Endothelial cell of umbilical vein (primary cell): ENCODE results near the gene SORL1.

Experiments
- EZH2 ChIP-seq: IDR thresholded peaks from 2 replicates; pipeline ENCODE4 v1.6.1; 2012; ENCODE audit warnings: borderline replicate concordance, low read depth, mild to moderate bottlenecking, moderate library complexity, low read length, inconsistent platforms; ENCODE audit not compliant: severe bottlenecking
- POLR2A ChIP-seq: IDR thresholded peaks from 2 replicates; pipeline ENCODE4 v1.6.1; 2012; ENCODE audit warnings: low read depth, mild to moderate bottlenecking, control low read depth, low read length
- POLR2AphosphoS5 ChIP-seq: IDR thresholded peaks from 2 replicates; pipeline ENCODE4 v1.6.1; 2012; ENCODE audit warnings: low read depth, mild to moderate bottlenecking, control low read depth, low read length, moderate library complexity; ENCODE audit not compliant: insufficient read depth
- TF ChIP-seq, protein P1 (sequence below), 2 donors: IDR thresholded peaks; 1 replicate in 1 of 2; 2 replicates in 1 of 2; pipeline ENCODE4 v1.5.1; 2011; ENCODE audit warnings: low read length in 2 of 2, mild to moderate bottlenecking in 2 of 2, moderate library complexity in 2 of 2, control low read depth in 1 of 2, inconsistent platforms in 1 of 2, low read depth in 1 of 2; ENCODE audit not compliant: insufficient read depth in 1 of 2; ENCODE audit errors: extremely low read depth in 1 of 2

DNA sequence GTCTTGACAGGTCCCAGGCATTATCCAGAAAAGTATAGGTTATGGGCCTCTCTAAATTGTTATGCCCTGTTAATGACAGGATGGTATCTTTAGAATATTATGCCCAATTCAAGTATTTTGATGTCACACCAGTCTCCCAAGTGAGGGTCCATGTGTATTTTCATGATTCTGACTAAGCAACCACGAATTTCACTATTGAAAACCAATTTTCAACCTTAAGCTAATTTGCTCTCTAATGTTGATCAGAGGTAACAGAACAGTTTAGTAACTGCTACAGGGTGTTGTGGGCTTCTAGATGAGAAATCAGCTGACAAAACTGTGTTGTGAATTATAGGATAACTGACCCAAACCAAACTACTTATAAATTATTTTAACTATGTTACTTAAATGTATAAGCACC is 48.6 kb downstream of the SORL1 start:
- TF ChIP-seq EZH2 (no peak), POLR2AphosphoS5 (no peak), POLR2A (no peak)
- TF ChIP-seq, protein P1, sequence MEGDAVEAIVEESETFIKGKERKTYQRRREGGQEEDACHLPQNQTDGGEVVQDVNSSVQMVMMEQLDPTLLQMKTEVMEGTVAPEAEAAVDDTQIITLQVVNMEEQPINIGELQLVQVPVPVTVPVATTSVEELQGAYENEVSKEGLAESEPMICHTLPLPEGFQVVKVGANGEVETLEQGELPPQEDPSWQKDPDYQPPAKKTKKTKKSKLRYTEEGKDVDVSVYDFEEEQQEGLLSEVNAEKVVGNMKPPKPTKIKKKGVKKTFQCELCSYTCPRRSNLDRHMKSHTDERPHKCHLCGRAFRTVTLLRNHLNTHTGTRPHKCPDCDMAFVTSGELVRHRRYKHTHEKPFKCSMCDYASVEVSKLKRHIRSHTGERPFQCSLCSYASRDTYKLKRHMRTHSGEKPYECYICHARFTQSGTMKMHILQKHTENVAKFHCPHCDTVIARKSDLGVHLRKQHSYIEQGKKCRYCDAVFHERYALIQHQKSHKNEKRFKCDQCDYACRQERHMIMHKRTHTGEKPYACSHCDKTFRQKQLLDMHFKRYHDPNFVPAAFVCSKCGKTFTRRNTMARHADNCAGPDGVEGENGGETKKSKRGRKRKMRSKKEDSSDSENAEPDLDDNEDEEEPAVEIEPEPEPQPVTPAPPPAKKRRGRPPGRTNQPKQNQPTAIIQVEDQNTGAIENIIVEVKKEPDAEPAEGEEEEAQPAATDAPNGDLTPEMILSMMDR (IDR thresholded peaks at IDR 0.05; ENCODE audit: extremely low read depth in 1 of 2, insufficient read depth in 1 of 2, low read depth in 1 of 2, low read length in 2 of 2): no peak
